Fibroblast of villous mesenchyme (primary cell): Measurements from ENCODE around the gene TPTE2. TPM values are rescaled to one million over a fixed set of nuclear protein-coding genes. Genes with fewer than 3 reads are reported as not detected.
"Not testable (repeated sequence)": the region's sequence is repeated elsewhere in the genome, so short reads cannot be mapped to it uniquely, and the experiment has no call there.

Experiments used
- DNase-seq: peaks from one replicate; pipeline ENCODE4 v3.0.0-alpha.2; 2010; ENCODE audit warnings: low read depth
- H3K4me3 ChIP-seq: 2 replicates; pipeline ENCODE4 v1.5.1; 2011; ENCODE audit warnings: low read depth, mild to moderate bottlenecking, low read length
- total RNA-seq: library from RNA; depleted of rRNA; stranded (reverse); fragments of >200 nt; gene quantifications from 2 replicates; pipeline ENCODE4 v1.2.3, GENCODE V29; 2012
- TF ChIP-seq, protein P1 (sequence below): IDR thresholded peaks from 2 replicates; pipeline ENCODE4 v1.5.1; 2012; ENCODE audit warnings: low read depth, mild to moderate bottlenecking, low read length; ENCODE audit not compliant: insufficient read depth

The TPTE2 gene
- total RNA-seq, 1 donor: not detected

GRCh38 chr13:19519049-19519448 lies 42.3 kb downstream of the TPTE2 start:
- DNase-seq: no peak
- TF ChIP-seq, protein P1, sequence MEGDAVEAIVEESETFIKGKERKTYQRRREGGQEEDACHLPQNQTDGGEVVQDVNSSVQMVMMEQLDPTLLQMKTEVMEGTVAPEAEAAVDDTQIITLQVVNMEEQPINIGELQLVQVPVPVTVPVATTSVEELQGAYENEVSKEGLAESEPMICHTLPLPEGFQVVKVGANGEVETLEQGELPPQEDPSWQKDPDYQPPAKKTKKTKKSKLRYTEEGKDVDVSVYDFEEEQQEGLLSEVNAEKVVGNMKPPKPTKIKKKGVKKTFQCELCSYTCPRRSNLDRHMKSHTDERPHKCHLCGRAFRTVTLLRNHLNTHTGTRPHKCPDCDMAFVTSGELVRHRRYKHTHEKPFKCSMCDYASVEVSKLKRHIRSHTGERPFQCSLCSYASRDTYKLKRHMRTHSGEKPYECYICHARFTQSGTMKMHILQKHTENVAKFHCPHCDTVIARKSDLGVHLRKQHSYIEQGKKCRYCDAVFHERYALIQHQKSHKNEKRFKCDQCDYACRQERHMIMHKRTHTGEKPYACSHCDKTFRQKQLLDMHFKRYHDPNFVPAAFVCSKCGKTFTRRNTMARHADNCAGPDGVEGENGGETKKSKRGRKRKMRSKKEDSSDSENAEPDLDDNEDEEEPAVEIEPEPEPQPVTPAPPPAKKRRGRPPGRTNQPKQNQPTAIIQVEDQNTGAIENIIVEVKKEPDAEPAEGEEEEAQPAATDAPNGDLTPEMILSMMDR: no peak
- no peak overlapping the region for H3K4me3 ChIP-seq

DNA sequence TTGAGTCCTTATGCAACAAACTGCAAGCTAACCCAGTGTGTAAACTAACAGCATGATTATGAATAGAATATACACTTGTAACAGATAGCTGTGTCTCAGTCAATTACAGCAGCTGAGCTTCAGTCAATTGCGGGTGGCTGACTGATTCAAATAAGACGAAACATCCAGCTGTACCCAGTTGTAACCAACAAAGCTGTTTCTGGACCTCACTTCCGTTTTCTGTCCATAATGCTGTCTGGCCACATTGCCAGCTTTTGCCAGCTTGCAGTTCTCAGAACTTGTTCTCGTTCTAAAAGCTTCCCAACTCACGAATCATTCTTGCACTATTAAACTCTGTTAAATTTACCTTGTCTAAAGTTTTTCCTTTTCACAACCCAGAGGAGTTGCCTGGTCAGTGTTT lies 53.7 kb downstream of the TPTE2 start:
- not testable (repeated sequence) for H3K4me3 ChIP-seq, DNase-seq

GRCh38 chr13:19460126-19460525 lies 101.2 kb downstream of the TPTE2 start:
- not testable (repeated sequence) for H3K4me3 ChIP-seq, DNase-seq

GRCh38 chr13:19439056-19439686 lies 122.2 kb downstream of the TPTE2 start:
- DNase-seq: peak; percentile 2
- not testable (repeated sequence) for H3K4me3 ChIP-seq

DNA sequence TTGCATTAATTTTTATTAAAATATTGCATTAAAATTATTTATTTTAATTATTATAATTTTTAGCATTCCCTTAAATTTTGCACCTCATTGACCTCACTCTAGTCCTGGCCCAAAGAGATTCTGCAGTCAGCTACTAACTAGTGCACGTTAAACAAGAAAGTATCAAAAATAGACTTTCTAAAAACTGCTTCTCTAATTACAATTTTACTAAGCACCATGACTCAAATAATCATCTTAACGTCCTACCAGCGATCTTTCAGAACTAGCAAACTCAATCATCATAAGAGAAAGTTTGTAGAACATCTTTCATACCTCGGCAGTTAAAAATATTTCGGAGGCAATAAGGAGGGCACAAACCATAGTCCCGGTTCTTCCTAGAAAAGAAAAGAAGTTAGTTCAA lies 123.6 kb downstream of the TPTE2 start:
- not testable (repeated sequence) for H3K4me3 ChIP-seq, DNase-seq

DNA sequence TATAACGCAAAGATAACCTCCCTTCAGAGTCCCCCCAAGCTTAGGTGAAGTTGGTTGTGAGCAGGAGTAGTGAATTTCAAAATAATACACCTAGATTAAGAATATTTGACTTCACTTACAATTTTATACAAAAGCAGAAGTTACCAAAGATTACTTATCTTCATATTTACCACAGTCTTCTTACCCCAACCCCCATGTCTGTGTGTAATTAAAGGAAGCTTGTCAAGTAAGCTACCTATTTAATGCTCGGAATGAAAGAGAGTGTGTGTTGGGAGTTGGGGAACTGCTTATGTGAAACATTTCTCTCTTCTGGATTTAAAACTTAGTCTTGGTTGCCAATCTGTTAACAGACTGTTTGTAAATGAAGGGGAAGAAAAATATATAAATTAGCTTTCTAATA lies 139.1 kb downstream of the TPTE2 start:
- H3K4me3 ChIP-seq, DNase-seq: not testable (repeated sequence)

DNA sequence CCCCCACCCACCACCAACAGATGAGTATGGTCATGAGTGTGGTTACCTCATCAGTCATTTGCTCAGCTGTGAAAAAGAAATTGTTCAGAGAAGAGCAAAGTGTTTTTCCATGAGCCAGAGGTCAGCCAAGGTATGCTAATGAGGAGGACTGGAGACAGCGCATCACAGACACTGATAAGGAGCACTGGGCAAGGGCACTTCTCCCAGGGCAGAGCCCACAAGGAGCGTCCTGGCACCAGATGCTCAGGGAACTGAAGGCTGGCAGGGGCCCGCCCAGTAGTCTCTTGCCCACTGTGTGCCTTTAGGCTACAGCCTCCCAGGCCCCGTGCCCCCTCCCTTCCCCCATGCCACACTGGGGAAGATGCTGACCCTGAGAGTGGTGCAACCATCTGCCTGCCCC lies 148.8 kb downstream of the TPTE2 start:
- DNase-seq, H3K4me3 ChIP-seq: not testable (repeated sequence)

- DNase-seq, H3K4me3 ChIP-seq: not testable (repeated sequence)
Observed at GRCh38 chr13:19382746-19383511, 178.4 kb downstream of the TPTE2 start.

- no peak overlapping the region for H3K4me3 ChIP-seq
- TF ChIP-seq, protein P1: no peak
- DNase-seq: no peak
Observed at GRCh38 chr13:19382111-19382510, 179.2 kb downstream of the TPTE2 start.

Other genes starting within 250 kb of the TPTE2 start
- 13.5 and 16.8 TPM in 2 replicates for gene MPHOSPH8, start 72.1 kb upstream of the TPTE2 start, total RNA-seq
- gene PSPC1, start 221.4 kb upstream of the TPTE2 start, total RNA-seq: 76.7 and 80.7 TPM in 2 replicates